SKM-1 treated with dmso at 0.1 percent for 144 hours (cell line): Measurements from ENCODE around the gene TCAP.

Source experiments
- DNase-seq: peaks from one replicate; lab custom pipeline; 2025; ENCODE audit not compliant: unreplicated experiment; lab: John Stamatoyannopoulos, UW

TCAP gene

DNA sequence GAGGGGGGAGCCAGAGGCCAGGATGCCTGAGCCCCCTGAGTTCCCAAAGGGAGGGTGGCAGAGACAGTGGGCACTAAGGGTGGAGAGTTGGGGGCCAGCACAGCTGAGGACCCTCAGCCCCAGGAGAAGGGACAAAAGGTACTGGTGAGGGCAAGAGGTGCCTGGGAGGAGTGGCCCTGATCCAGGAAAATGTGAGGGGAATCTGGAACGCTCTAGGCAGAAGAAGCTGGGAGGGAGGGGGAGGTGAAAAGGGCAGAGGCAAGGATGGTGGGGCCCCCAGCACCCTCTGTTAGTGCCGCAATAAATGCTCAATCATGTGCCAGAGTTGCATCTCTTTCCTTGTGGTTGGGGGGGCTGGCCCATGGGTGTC, 1.1 kb downstream of the TCAP start:
- DNase-seq: no peak

GRCh38 chr17:39666601-39667261, 1.6 kb downstream of the TCAP start:
- no peak for DNase-seq

DNA sequence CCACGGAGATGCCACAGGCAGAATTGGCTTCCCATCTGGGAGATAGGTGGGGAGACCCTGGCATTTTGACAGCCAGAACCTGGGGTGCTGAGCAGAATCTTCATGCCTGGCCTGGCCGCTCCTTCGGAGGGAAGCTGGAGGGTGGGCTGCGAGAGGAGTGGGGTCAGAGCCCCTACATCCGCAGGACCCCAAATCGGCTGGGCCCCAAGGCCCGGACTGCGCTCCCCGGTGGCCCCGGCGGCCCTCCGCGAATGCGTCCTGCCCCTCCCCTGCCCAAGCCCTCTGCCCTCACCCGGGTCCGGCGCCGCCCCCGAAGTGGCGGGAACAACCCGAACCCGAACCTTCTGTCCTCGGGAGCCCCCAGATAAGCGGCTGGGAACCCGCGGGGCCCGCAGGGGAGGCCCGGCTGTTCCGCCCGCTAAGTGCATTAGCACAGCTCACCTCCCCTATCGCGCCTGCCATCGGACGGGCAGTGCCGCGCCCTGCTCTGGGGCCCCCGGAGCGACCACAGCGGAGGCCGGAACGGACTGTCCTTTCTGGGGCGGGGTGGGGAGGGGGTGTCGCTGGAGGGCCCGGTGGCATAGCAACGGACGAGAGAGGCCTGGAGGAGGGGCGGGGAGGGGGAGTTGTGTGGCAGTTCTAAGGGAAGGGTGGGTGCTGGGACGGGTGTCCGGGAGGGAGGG, 2.3 kb downstream of the TCAP start:
- DNase-seq: no peak

- DNase-seq: no peak
Observed at GRCh38 chr17:39667945-39668924, 3.1 kb downstream of the TCAP start, which contains the start of gene PNMT. PNMT (plus strand) TSS chr17:39668453; CDS start chr17:39668476, 23 bp downstream.

DNA sequence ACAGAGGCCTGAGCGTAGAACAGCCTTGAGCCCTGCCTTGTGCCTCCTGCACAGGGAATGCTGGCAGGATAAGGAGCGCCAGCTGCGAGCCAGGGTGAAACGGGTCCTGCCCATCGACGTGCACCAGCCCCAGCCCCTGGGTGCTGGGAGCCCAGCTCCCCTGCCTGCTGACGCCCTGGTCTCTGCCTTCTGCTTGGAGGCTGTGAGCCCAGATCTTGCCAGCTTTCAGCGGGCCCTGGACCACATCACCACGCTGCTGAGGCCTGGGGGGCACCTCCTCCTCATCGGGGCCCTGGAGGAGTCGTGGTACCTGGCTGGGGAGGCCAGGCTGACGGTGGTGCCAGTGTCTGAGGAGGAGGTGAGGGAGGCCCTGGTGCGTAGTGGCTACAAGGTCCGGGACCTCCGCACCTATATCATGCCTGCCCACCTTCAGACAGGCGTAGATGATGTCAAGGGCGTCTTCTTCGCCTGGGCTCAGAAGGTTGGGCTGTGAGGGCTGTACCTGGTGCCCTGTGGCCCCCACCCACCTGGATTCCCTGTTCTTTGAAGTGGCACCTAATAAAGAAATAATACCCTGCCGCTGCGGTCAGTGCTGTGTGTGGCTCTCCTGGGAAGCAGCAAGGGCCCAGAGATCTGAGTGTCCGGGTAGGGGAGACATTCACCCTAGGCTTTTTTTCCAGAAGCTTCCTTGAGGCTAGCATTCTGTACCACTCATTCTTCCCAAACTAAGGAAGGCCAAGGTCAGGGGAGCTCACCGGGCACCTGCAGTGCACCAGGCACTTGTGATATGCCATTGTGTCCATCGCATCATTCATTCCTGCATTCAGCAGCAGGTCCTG, 5.0 kb downstream of the TCAP start:
- DNase-seq: no peak

GRCh38 chr17:39670746-39671145, 5.6 kb downstream of the TCAP start:
- no peak for DNase-seq

- no peak for DNase-seq
Observed at GRCh38 chr17:39671651-39672521, 6.7 kb downstream of the TCAP start.

- DNase-seq: no peak
Observed at GRCh38 chr17:39672522-39673334, 7.6 kb downstream of the TCAP start.

- DNase-seq: no peak
Observed at GRCh38 chr17:39673335-39674081, 8.4 kb downstream of the TCAP start.

DNA sequence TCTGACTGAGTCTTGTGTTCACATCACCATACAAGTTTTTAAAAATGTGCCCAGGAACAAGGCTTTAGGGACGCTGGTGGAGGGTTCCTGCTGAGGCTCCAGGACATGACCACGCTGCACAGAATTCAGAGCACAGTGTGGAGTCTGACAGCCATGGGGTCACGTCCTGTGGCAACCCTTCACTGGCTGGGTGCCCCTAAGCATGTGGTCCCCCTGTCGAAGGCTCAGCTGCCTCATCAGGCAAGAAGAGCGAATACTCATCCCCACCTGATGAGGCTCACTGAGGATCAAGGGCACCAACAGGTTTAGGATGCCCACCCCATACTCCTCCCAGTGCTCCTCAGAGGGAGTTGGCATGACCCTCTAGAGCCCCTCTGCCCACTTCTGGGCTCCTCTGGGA, 9.0 kb downstream of the TCAP start:
- no peak for DNase-seq

DNA sequence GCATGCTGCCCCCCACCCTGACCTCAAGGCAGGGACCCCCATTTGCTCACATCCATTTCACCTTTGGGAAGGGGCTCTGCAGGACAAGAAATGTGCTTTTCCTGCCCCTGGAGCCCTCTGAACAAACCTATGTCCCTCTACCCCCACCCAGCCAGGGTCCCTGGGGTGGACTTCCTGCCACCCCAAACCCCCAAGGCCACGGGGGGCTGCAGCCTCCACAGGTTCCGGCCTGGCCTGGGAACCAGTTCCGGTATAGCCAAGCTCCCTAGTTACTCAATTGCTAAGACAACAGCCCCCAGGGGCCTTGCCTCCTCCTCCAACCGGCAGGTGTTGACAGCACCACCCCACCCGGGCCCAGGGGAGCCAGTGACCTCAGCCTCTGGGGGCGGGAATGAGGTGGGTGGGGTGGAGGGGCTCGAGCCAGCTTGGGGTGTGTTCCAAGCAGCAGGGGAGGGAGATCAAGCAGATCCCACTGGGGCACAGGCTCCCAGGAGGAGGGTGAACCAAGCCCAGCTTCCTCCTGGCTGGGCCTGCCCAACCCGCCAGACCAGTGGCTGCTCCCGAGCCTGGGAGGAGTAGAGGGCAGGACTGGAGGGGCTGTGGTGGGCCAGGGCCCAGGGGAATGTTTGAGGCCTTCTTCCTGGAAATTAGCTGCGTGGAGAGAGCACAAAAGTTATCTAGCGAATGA, 9.7 kb downstream of the TCAP start:
- no peak for DNase-seq

DNA sequence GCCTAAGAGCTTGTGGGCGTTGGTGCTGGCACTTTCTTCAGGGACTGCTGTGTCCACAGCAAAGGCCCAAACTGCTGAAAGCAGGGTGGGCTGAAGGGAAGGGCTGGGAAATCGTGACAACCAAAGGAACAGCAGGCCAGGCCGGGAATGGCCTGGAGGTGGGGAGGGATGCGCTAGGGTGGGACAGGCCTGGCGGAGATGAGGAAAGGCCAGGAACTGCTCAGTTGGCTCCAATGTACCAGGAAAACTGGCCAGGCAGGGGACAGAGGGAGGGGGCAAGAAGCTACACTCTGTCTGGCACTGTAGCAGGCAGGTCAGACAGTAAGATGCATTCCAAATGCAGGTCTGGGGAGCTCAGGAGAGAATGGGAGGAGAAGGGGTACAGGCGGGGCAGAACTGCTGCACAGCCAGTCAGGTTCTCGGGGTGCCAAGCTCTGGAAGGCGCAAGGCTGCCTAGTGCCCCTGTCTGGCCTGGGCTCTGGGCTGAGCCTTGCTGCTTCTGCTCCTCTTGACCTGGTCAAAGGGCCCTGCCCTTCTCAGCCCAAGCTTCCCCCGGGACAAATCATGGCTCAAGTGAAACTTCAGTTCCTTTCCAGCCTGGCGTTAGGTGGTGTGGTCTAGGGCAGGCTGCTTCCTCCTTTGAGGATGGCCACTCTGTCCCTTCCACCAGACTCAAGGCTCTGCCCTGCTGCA, 10.4 kb downstream of the TCAP start:
- no peak for DNase-seq

DNA sequence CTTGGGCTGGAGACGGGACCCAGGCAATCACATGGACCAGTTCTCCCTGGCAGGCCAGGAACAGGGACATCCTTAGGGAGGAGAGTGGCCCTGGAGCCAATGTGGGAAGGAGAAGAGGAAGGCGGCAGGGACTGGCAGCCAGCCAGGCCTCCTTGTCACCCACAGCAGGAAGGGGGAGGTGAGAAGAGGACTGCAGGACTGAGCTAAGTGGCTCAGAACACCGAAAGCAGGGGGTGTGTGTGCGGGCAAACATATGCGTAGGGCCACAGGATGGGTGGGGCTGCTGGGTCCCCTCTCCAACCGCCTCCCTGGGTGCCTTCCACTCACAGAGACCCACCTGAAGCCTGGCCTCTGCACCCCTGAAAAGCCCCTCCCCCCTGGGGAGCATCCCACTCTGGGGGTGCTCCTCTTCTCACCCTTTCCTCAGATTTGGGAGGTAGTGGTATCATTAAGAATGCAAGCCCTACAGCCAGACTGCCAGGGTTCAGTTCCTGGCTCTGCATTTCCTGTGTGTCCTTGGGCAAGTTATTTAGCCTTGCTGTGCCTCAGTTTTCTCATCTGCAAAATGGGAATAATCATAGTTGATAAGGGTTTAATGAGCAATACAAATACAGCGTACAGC, 11.2 kb downstream of the TCAP start:
- peak; percentile 38 for DNase-seq

GRCh38 chr17:39677072-39677471, 11.9 kb downstream of the TCAP start:
- no peak for DNase-seq

GRCh38 chr17:39677542-39678339, 12.6 kb downstream of the TCAP start:
- DNase-seq: no peak
